H1 (cell line): ENCODE measurements around the gene HOXB4. TPM values are rescaled to one million over a fixed set of nuclear protein-coding genes. Genes with fewer than 3 reads are reported as not detected.

Experiments
- SIRT6 ChIP-seq: IDR thresholded peaks from one replicate; pipeline ENCODE4 v1.7.1; 2012; ENCODE audit warnings: low read length, inconsistent platforms
- TAF7 ChIP-seq: optimal IDR thresholded peaks from 2 replicates; pipeline ENCODE3; 2011; ENCODE audit warnings: low read depth, mild to moderate bottlenecking, inconsistent platforms, low read length, moderate library complexity, borderline replicate concordance
- polyA plus RNA-seq, 7 experiments: library from polyadenylated mRNA; depleted of rRNA in 3 of 7; stranded (reverse) in 5 of 7; unstranded in 2 of 7; fragments of >200 nt in 5 of 7; fragments of 200-250 nt in 2 of 7; gene quantifications; 1 replicate in 5 of 7; 2 replicates in 1 of 7; 4 replicates in 1 of 7; pipeline versions ENCODE4 v1.2.1 to v1.2.3, GENCODE V29; 2011 to 2013; ENCODE audit warnings: missing spikeins in 2 of 7, mixed read lengths in 2 of 7
- total RNA-seq: library from RNA; stranded (reverse); fragmentation: NEBNext Ultra II Directional; extraction: Animal tissue kit (Norgen Biotek cat#: 25700); gene quantifications from 2 replicates; pipeline ENCODE4 v1.2.1, GENCODE V29; 2021

HOXB4 gene
- total and polyA plus RNA-seq, 2 of the 8 experiments (the other 6 are each of a cell fraction or from before 2014, with no cell fraction given): not detected

GRCh38 chr17:48549914-48550501, 28.1 kb downstream of the HOXB4 start (continued):
- TF ChIP-seq TAF7 (peak; percentile 13), SIRT6 (no peak)
